Right lobe of liver (tissue), 6 donors: ENCODE data around the gene COL25A1. TPM values are rescaled to one million over a fixed set of nuclear protein-coding genes. Genes with fewer than 3 reads are reported as not detected.

Experiments
- ATAC-seq, 4 donors: fragments of 200-7000 bp; cut with Tn5 transposase; one replicate each; pipeline ENCODE4 v1.9.1; 2020; ENCODE audit warnings: mild to moderate bottlenecking in 4 of 4, moderate library complexity in 4 of 4
- DNase-seq, 3 donors: peaks; one replicate each; pipeline ENCODE4 v3.0.0-alpha.2; 2020
- H3K27ac ChIP-seq, 3 donors: fragments of 200-600 bp; one replicate each; pipeline ENCODE4 v1.8.0; 2022
- H3K27me3 ChIP-seq, 2 donors: fragments of 200-600 bp; one replicate each; pipeline ENCODE4 v1.8.0; 2022
- H3K36me3 ChIP-seq, 4 donors: fragments of 200-600 bp; sonication (generic) in 1 of 4; one replicate each; pipeline versions ENCODE4 v1.5.1 to v1.8.0; 2017 to 2022; ENCODE audit warnings: control low read depth in 1 of 4
- H3K4me1 ChIP-seq, 4 donors: fragments of 200-600 bp; sonication (generic) in 1 of 4; one replicate each; pipeline versions ENCODE4 v1.5.1 to v1.8.0; 2017 to 2022; ENCODE audit warnings: control low read depth in 1 of 4
- H3K4me3 ChIP-seq, 3 donors: fragments of 200-600 bp; one replicate each; pipeline ENCODE4 v1.8.0; 2022
- H3K9me3 ChIP-seq, 4 donors: fragments of 200-600 bp; sonication (generic) in 1 of 4; one replicate each; pipeline versions ENCODE4 v1.5.1 to v1.8.0; 2017 to 2022; ENCODE audit warnings: control low read depth in 1 of 4
- POLR2A ChIP-seq: fragments of 450-650 bp; IDR thresholded peaks from one replicate; pipeline ENCODE4 v1.6.1; 2017; ENCODE audit warnings: antibody characterized with exemption, mild to moderate bottlenecking
- WGBS: methylation state at CpG from one replicate; pipeline ENCODE4 v1.1.6; 2018; ENCODE audit warnings: low coverage, low lambda C conversion rate; ENCODE audit not compliant: insufficient coverage; ENCODE audit errors: missing lambda C conversion rate; 5-methylcytosine and 5-hydroxymethylcytosine counted together
- intact Hi-C, 2 donors: fragments of 100-400 bp; cut with DNase I; formaldehyde crosslinking; loops; one replicate each; pipeline versions ENCODE4 v1.11.2 to v1.14.1; 2022
- total RNA-seq, 6 experiments: library from RNA; depleted of rRNA in 2 of 6; stranded (reverse); fragments of >200 nt in 2 of 6; fragmentation: NEBNext Ultra II Directional in 3 of 6; extraction: Animal tissue kit (Norgen Biotek cat#: 25700) in 3 of 6; gene quantifications; one replicate each; pipeline versions ENCODE4 v1.1.0 to v1.2.4, GENCODE V29; 2016 to 2023
- TF ChIP-seq, protein P1 (sequence below), 4 donors: fragments of 200-600 bp in 3 of 4; fragments of 450-650 bp in 1 of 4; IDR thresholded peaks; one replicate each; pipeline versions ENCODE4 v1.5.1 to v1.8.0; 2016 to 2022; ENCODE audit warnings: antibody characterized with exemption in 4 of 4, mild to moderate bottlenecking in 2 of 4
- donor health status: DM: no; HTN: yes; CAD: no.
- donor health status: DM: no; HTN: no; CAD: no.
- donor health status: DM: no; HTN: no; CAD: no.
- donor health status: DM: no; HTN: yes; CAD: no.
- donor health status: DM: no; HTN: yes; CAD: no.

COL25A1 gene
- total RNA-seq, 6 experiments from 2014 or later: 0.06 to 4.8 (median 1.3) TPM

- DNase-seq: no peak
- Histone ChIP-seq H3K4me3 (no peak overlapping the region), H3K36me3 (no peaks in the 10 kb centered on the region), H3K9me3 (no peaks in the 10 kb centered on the region), H3K27ac (no peak overlapping the region), H3K4me1 (no peaks in the 10 kb centered on the region), H3K27me3 (no peaks in the 10 kb centered on the region)
- no peak for ATAC-seq
- intact Hi-C loops: no loop called here
- TF ChIP-seq POLR2A: no peak
- WGBS: 54% methylated on average over 6 of the region's 6 CpGs
Measured at GRCh38 chr4:109275066-109275745, 27.3 kb downstream of the COL25A1 start.

- Histone ChIP-seq H3K9me3 (no peaks in the 10 kb centered on the region), H3K27me3 (no peaks in the 10 kb centered on the region), H3K36me3 (no peaks in the 10 kb centered on the region), H3K4me1 (no peaks in the 10 kb centered on the region), H3K27ac (no peak overlapping the region), H3K4me3 (no peak overlapping the region)
- DNase-seq: no peak
- ATAC-seq: no peak
- intact Hi-C loops: no loop called here
- TF ChIP-seq, protein P1, sequence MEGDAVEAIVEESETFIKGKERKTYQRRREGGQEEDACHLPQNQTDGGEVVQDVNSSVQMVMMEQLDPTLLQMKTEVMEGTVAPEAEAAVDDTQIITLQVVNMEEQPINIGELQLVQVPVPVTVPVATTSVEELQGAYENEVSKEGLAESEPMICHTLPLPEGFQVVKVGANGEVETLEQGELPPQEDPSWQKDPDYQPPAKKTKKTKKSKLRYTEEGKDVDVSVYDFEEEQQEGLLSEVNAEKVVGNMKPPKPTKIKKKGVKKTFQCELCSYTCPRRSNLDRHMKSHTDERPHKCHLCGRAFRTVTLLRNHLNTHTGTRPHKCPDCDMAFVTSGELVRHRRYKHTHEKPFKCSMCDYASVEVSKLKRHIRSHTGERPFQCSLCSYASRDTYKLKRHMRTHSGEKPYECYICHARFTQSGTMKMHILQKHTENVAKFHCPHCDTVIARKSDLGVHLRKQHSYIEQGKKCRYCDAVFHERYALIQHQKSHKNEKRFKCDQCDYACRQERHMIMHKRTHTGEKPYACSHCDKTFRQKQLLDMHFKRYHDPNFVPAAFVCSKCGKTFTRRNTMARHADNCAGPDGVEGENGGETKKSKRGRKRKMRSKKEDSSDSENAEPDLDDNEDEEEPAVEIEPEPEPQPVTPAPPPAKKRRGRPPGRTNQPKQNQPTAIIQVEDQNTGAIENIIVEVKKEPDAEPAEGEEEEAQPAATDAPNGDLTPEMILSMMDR (IDR thresholded peaks at IDR 0.05): no peak
- TF ChIP-seq POLR2A: no peak
Measured at GRCh38 chr4:109266891-109267290, 35.6 kb downstream of the COL25A1 start.

DNA sequence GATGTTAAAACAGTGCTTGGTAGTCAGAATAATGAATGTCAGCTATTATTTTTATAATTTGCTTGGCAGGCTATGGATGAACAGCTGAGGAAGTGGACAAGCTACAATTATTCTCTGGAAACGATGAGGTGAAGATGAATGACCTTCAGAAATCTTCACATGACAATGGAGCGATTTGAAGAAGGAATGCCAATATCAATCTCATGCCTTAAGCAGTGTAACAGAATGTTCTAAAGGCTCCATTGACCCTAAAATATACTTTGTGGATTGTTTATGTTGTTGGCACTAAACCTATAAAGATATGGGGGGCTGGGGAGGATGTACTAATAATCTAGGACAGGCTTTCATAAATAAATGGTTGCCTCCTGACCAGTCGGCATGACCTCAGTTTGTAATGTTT lies 36.2 kb downstream of the COL25A1 start:
- Histone ChIP-seq H3K4me1 (no peaks in the 10 kb centered on the region), H3K27me3 (no peaks in the 10 kb centered on the region), H3K36me3 (no peaks in the 10 kb centered on the region), H3K9me3 (no peaks in the 10 kb centered on the region), H3K27ac (no peak overlapping the region), H3K4me3 (no peak overlapping the region)
- no peak for TF ChIP-seq POLR2A
- TF ChIP-seq, protein P1 (IDR thresholded peaks at IDR 0.05): no peak
- intact Hi-C loops: no loop called here
- 68% methylated on average over 3 of the region's 3 CpGs for WGBS
- DNase-seq (no peak), ATAC-seq (no peak)

- Histone ChIP-seq H3K4me3 (no peak overlapping the region), H3K4me1 (no peaks in the 10 kb centered on the region), H3K36me3 (no peaks in the 10 kb centered on the region), H3K9me3 (no peaks in the 10 kb centered on the region), H3K27ac (no peak overlapping the region), H3K27me3 (no peaks in the 10 kb centered on the region)
- WGBS: 63% methylated on average over 4 of the region's 4 CpGs
- ATAC-seq: no peak
- intact Hi-C loops: no loop called here
- DNase-seq: no peak
- no peak for TF ChIP-seq POLR2A
- TF ChIP-seq, protein P1 (IDR thresholded peaks at IDR 0.05): no peak
Measured at GRCh38 chr4:109263721-109264120, 38.7 kb downstream of the COL25A1 start.

GRCh38 chr4:109256818-109257217 lies 45.6 kb downstream of the COL25A1 start:
- H3K4me3 ChIP-seq: no peak overlapping the region
- no peaks in the 10 kb centered on the region for H3K4me1 ChIP-seq
- no peaks in the 10 kb centered on the region for H3K36me3 ChIP-seq
- TF ChIP-seq, protein P1 (IDR thresholded peaks at IDR 0.05): no peak
- no peak for TF ChIP-seq POLR2A
- ATAC-seq (no peak), DNase-seq (no peak)
- no peaks in the 10 kb centered on the region for H3K9me3 ChIP-seq
- intact Hi-C loops: no loop called here
- no peak overlapping the region for H3K27ac ChIP-seq
- H3K27me3 ChIP-seq: no peaks in the 10 kb centered on the region
